Activated T-cell treated with anti-CD3 and anti-CD28 coated beads, Interleukin-2, amount 50 U/mL, for 4 hours (primary cell): Measurements from ENCODE around the gene UGT1A8. TPM values are rescaled to one million over a fixed set of nuclear protein-coding genes. Genes with fewer than 3 reads are reported as not detected.

ENCODE experiments used
- ATAC-seq, 2 donors: fragments of 200-7000 bp; cut with Tn5 transposase; one replicate each; pipeline ENCODE4 v1.10.0; 2021
- DNase-seq: peaks from one replicate; pipeline ENCODE4 v3.0.0-alpha.2; 2020
- H3K27me3 Mint-ChIP-seq: one replicate; pipeline ENCODE4 v1.8.0; 2021; ENCODE audit warnings: low read depth, mixed read lengths
- H3K36me3 Mint-ChIP-seq: one replicate; pipeline ENCODE4 v1.8.0; 2022; ENCODE audit warnings: mixed read lengths; ENCODE audit not compliant: insufficient read depth
- H3K4me1 Mint-ChIP-seq: one replicate; pipeline ENCODE4 v1.8.0; 2021; ENCODE audit warnings: low read depth, mixed read lengths
- H3K4me3 Mint-ChIP-seq: one replicate; pipeline ENCODE4 v1.8.0; 2021; ENCODE audit warnings: mild to moderate bottlenecking, moderate library complexity, mixed read lengths
- H3K9me3 Mint-ChIP-seq: one replicate; pipeline ENCODE4 v1.8.0; 2021; ENCODE audit warnings: mixed read lengths
- total RNA-seq, 3 donors: library from RNA; stranded (reverse); gene quantifications; one replicate each; pipeline ENCODE4 v1.2.1, GENCODE V29; 2021

UGT1A8 gene
- total RNA-seq, 3 donors from 2014 or later, result not detected

DNA sequence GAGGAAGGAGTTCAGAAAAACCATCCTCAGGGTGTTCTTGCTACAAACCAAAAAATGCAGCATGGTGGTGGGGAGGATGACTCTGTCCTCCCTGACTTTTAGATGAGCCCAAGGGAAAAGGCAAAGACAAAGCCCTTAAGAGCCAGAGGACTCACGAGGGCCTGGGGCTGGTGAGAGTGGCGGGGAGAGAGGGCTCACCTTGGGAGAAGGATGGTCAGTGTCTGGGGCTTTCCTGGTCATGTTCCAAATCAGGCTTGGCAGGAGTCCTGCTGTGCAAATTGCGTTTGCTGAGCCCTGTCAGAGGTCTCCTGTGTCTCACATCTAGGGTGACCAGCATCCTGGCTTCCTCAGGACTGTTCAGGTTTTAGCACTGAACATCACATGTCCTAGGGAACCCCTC, 147.3 kb downstream of the UGT1A8 start:
- DNase-seq (no peak), ATAC-seq (no peak)
- Mint-ChIP-seq H3K4me1 (no peaks in the 10 kb centered on the region), H3K9me3 (no peaks in the 10 kb centered on the region), H3K36me3 (no peaks in the 10 kb centered on the region), H3K4me3 (no peak overlapping the region), H3K27me3 (peaks cover 38% of the 10 kb centered on the region)

DNA sequence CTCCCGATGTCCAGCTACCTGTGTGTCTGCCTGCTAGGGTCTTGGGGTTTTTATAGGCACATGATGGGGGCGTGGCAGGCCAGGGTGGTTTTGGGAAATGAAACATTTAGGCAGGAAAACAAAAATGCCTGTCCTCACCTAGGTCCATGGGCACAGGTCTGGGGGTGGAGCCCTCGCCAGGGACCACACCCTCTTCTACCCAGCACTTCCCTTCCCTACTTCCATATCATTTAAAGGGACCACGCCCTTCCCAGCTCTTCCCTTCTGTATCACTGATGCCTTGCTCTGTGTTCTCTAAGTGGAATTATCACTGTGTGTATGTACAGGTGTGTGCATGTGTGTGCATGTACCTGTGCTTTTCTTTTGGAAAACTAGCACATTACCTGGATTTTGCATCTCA, 149.0 kb downstream of the UGT1A8 start:
- no peaks in the 10 kb centered on the region for H3K9me3 Mint-ChIP-seq
- peaks cover 38% of the 10 kb centered on the region for H3K27me3 Mint-ChIP-seq
- no peaks in the 10 kb centered on the region for H3K4me1 Mint-ChIP-seq
- DNase-seq, result no peak
- no peak overlapping the region for H3K4me3 Mint-ChIP-seq
- no peaks in the 10 kb centered on the region for H3K36me3 Mint-ChIP-seq
- no peak for ATAC-seq

DNA sequence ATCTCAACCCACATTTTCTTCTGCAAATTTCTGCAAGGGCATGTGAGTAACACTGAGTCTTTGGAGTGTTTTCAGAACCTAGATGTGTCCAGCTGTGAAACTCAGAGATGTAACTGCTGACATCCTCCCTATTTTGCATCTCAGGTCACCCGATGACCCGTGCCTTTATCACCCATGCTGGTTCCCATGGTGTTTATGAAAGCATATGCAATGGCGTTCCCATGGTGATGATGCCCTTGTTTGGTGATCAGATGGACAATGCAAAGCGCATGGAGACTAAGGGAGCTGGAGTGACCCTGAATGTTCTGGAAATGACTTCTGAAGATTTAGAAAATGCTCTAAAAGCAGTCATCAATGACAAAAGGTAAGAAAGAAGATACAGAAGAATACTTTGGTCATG, 150.6 kb downstream of the UGT1A8 start:
- Mint-ChIP-seq H3K36me3 (no peaks in the 10 kb centered on the region), H3K4me3 (no peak overlapping the region), H3K9me3 (no peaks in the 10 kb centered on the region), H3K27me3 (peaks cover 38% of the 10 kb centered on the region), H3K4me1 (no peaks in the 10 kb centered on the region)
- no peak for ATAC-seq
- no peak for DNase-seq

DNA sequence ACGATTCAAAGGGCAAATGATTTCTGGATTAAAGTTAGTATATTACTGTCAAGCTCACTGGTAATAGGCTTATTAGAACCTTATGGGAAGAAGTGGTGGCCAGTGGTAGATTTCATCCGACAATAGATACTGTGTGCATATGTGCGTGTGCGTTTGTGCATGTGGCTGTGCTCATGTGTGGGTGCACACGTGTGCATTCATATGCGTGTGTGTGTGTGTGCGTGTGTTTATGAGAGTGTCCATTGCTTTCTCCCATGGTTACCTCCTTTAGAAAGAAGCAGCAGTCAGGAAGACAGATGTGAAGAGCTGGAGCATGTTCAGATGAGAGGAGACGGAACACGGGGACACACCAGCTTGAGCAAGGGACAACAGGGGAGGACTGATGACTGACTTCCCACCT, 151.8 kb downstream of the UGT1A8 start:
- Mint-ChIP-seq H3K36me3 (no peaks in the 10 kb centered on the region), H3K4me1 (no peaks in the 10 kb centered on the region), H3K9me3 (no peaks in the 10 kb centered on the region), H3K4me3 (no peak overlapping the region), H3K27me3 (peaks cover 30% of the 10 kb centered on the region)
- no peak for ATAC-seq
- no peak for DNase-seq

DNA sequence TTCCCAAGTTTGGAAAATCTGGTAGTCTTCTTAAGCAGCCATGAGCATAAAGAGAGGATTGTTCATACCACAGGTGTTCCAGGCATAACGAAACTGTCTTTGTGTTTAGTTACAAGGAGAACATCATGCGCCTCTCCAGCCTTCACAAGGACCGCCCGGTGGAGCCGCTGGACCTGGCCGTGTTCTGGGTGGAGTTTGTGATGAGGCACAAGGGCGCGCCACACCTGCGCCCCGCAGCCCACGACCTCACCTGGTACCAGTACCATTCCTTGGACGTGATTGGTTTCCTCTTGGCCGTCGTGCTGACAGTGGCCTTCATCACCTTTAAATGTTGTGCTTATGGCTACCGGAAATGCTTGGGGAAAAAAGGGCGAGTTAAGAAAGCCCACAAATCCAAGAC, 154.7 kb downstream of the UGT1A8 start:
- H3K4me1 Mint-ChIP-seq, result no peaks in the 10 kb centered on the region
- peaks cover 13% of the 10 kb centered on the region for H3K27me3 Mint-ChIP-seq
- no peak for ATAC-seq
- H3K4me3 Mint-ChIP-seq, result no peak overlapping the region
- no peaks in the 10 kb centered on the region for H3K36me3 Mint-ChIP-seq
- H3K9me3 Mint-ChIP-seq, result peaks cover under 1% of the 10 kb centered on the region
- no peak for DNase-seq

DNA sequence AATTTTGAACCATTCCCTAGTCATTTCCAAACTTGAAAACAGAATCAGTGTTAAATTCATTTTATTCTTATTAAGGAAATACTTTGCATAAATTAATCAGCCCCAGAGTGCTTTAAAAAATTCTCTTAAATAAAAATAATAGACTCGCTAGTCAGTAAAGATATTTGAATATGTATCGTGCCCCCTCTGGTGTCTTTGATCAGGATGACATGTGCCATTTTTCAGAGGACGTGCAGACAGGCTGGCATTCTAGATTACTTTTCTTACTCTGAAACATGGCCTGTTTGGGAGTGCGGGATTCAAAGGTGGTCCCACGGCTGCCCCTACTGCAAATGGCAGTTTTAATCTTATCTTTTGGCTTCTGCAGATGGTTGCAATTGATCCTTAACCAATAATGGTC, 155.2 kb downstream of the UGT1A8 start:
- Mint-ChIP-seq H3K4me3 (no peak overlapping the region), H3K4me1 (no peaks in the 10 kb centered on the region), H3K27me3 (peaks cover 11% of the 10 kb centered on the region), H3K9me3 (peaks cover 4% of the 10 kb centered on the region), H3K36me3 (no peaks in the 10 kb centered on the region)
- DNase-seq (no peak), ATAC-seq (no peak)

DNA sequence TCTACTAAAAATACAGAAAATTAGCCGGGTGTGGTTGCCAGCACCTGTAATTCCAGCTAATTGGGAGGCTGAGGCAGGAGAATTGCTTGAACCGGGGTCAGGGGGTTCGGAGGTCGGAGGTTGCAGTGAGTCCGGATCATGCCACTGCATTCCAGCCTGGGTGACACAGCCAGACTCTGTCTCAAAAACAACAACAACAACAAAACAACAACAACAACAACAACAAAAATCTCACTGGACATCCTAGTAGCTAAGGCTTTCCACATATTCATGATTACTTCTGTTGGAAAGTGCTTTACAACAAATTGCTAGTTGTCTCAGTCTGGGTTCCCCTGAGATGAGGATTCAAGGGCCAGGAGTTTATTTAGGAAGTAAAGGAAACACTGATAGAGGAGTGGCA, 156.4 kb downstream of the UGT1A8 start:
- H3K36me3 Mint-ChIP-seq, result no peaks in the 10 kb centered on the region
- no peaks in the 10 kb centered on the region for H3K4me1 Mint-ChIP-seq
- peaks cover 16% of the 10 kb centered on the region for H3K27me3 Mint-ChIP-seq
- H3K4me3 Mint-ChIP-seq, result no peak overlapping the region
- DNase-seq (no peak), ATAC-seq (no peak)
- H3K9me3 Mint-ChIP-seq, result peaks cover 4% of the 10 kb centered on the region

DNA sequence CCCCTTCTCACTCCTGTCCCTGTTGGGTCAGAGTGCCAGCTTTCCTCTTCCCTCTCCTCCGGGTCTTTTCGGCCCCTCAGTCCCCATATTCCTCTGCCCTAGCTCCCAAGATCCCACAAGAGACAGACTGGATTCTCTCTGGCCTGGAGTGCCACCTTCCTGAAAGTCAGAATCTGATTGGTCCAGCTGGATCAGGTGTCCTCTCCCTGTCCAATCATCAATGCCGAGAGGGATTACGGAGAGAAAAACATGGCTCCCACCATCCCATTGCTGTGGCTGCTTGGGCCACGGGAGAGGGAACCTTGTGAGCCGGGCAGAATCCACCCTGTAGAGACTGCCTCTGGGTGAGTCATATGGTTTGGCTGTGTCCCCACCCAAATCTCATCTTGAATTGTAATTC, 158.0 kb downstream of the UGT1A8 start:
- Mint-ChIP-seq H3K4me3 (no peak overlapping the region), H3K9me3 (peaks cover 4% of the 10 kb centered on the region), H3K4me1 (no peaks in the 10 kb centered on the region), H3K27me3 (peaks cover 11% of the 10 kb centered on the region), H3K36me3 (no peaks in the 10 kb centered on the region)
- ATAC-seq (no peak), DNase-seq (no peak)

DNA sequence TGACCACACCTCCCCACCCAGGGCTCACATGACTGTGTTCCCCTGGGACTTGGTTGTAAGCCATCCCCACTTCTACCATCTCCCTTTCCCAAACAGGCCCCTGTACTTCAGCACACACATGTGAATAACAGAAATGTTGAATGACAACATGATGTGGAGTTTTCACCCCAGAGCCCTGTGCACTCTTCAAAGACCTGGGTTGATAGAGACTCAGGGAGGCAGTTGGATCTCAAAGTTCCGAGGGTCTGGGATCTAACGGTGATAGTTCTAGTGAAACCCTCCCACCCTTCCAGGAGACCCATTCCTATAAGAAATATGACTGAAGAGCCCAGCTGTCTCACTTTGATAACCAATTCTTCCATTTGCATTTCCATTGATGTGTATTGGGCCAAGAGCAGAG, 160.6 kb downstream of the UGT1A8 start, which contains the start of gene MROH2A:
Gene MROH2A, plus strand, starts transcription at position 301 of the 400 bp plus-strand sequence. CDS start 1,029 bp downstream, outside the sequence.
- DNase-seq (no peak), ATAC-seq (no peak)
- H3K4me1 Mint-ChIP-seq, result no peaks in the 10 kb centered on the region
- H3K4me3 Mint-ChIP-seq, result no peak within 1 kb of the TSS
- H3K27me3 Mint-ChIP-seq, result peaks cover 15% of the 10 kb centered on the region
- H3K36me3 Mint-ChIP-seq, result no peaks in the 10 kb centered on the region
- H3K9me3 Mint-ChIP-seq, result peaks cover 4% of the 10 kb centered on the region

DNA sequence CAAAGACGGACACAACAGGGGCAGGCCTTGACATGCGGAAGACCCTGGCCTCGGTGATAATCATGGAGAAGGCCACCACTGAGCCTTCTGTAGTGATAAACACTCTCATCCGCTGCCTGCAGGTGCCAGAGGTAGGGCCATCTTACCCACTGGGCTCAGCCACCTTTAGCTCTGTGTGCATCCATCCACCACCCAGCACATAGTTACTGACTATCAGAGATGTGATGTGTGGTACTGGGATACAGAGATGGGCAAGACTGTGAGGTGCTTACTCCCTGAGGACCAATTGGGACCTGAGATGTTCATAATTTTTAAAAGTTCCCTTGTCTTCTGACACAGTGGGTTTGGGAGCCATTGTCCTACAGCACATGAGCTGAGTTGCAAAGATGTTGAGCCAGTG, 162.3 kb downstream of the UGT1A8 start:
- H3K27me3 Mint-ChIP-seq, result peaks cover 23% of the 10 kb centered on the region
- no peaks in the 10 kb centered on the region for H3K4me1 Mint-ChIP-seq
- H3K36me3 Mint-ChIP-seq, result no peaks in the 10 kb centered on the region
- ATAC-seq, result no peak
- peaks cover 4% of the 10 kb centered on the region for H3K9me3 Mint-ChIP-seq
- no peak for DNase-seq
- no peak overlapping the region for H3K4me3 Mint-ChIP-seq

DNA sequence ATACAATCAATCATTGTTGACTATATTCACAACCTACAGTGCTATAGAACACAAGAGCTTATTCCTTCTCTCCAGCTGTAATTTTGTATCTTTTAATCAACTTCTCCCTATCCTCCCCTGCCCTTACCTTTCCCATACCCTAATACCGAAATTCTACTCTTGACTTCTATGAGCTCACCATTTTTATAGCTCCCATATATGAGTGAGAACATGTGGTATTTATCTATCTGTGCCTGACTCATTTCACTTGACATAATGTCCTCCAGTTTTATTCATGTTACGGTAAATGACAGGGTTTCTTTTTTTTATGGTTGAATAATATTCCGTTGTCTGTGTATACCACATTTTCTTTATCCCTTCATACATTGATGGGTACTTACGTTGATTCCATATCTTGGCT, 163.3 kb downstream of the UGT1A8 start:
- Mint-ChIP-seq H3K27me3 (peaks cover 21% of the 10 kb centered on the region), H3K4me3 (no peak overlapping the region), H3K9me3 (peaks cover 4% of the 10 kb centered on the region), H3K36me3 (no peaks in the 10 kb centered on the region), H3K4me1 (no peaks in the 10 kb centered on the region)
- ATAC-seq (no peak), DNase-seq (no peak)

DNA sequence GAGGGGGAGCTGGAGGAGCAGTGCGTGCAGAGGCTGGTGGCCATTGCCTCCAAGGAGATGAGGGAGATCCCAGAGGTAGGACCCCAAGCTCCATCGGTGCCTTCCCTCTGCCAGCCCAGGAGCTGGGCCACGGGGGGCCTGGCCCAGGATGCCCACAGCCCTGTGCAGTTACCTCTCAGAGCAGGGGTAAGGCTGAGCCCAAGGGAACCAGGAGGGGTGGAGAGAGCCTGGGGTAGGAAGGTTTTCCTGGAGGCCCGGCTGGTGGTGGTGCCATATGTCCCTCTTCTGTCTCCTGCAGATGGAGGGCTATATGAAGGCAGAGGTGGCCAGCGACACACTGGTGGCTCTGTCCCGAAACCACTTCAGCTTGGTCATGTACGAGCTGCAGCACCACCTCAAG, 172.1 kb downstream of the UGT1A8 start:
- peaks cover 6% of the 10 kb centered on the region for H3K27me3 Mint-ChIP-seq
- no peaks in the 10 kb centered on the region for H3K36me3 Mint-ChIP-seq
- peaks cover 5% of the 10 kb centered on the region for H3K9me3 Mint-ChIP-seq
- no peak for ATAC-seq
- no peaks in the 10 kb centered on the region for H3K4me1 Mint-ChIP-seq
- DNase-seq, result no peak
- no peak overlapping the region for H3K4me3 Mint-ChIP-seq

DNA sequence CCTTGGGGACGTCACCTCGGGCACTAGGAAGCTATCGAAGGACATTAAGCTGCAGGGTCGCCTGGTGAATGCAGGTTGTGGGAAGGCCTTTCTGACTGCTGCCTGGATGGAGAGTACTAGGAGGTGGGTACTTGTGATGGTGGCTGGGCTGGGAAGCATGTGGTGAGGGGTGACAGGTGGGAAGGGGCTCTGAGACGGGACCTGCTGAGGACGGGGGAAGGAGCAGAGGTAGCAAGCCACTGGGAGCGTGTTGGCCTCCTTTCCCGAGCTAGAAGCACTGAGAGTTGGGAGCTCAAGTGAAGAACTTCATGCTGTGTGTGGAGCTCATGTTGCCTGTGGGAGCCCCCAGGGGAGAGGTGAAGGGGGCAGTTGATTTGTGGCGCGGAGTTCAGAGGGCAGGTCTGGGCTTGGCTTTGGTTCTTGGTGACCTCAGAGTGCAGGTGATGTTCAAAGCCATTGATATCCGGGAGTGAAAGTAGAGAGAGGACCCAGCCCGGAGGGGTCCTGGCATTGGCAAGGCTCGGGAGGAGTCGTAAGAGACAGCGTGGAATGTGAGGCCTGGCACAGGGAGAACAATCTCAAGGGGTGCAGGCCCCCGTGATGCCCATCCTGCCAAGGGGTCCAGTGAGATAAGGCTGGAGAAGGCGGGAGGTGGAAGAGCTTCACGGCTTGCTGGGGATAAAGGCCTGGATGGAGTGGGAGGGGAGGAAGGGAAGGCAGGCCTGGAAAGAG, 173.9 kb downstream of the UGT1A8 start:
- Mint-ChIP-seq H3K4me3 (no peak overlapping the region), H3K36me3 (no peaks in the 10 kb centered on the region), H3K27me3 (peaks cover 2% of the 10 kb centered on the region), H3K4me1 (no peaks in the 10 kb centered on the region), H3K9me3 (peaks cover under 1% of the 10 kb centered on the region)
- DNase-seq (no peak), ATAC-seq (no peak)

DNA sequence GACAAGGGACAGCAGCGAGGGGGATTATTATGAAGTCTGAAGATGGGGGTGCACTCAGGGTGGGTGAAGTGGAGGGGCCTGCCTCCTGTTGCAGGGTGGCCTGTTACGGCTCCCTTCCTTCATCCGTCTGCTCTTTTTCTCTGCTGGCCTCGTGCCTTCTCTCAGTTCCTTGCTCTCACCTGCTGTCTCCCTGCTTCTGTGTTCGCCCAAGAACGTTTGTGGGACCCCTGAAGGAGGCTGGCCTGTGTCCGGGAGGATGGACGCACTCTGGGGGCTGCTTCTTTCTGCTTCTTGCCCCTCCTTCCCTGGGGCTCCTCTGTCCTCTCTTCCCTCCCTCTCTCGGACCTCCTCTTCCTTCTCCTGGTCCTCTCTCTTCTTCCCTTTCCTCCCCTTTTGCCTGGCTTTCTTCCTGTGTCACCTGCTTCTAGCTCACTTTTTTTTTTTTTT, 174.5 kb downstream of the UGT1A8 start:
- Mint-ChIP-seq H3K4me3 (no peak overlapping the region), H3K4me1 (no peaks in the 10 kb centered on the region), H3K27me3 (no peaks in the 10 kb centered on the region), H3K36me3 (no peaks in the 10 kb centered on the region), H3K9me3 (no peaks in the 10 kb centered on the region)
- ATAC-seq (no peak), DNase-seq (no peak)

DNA sequence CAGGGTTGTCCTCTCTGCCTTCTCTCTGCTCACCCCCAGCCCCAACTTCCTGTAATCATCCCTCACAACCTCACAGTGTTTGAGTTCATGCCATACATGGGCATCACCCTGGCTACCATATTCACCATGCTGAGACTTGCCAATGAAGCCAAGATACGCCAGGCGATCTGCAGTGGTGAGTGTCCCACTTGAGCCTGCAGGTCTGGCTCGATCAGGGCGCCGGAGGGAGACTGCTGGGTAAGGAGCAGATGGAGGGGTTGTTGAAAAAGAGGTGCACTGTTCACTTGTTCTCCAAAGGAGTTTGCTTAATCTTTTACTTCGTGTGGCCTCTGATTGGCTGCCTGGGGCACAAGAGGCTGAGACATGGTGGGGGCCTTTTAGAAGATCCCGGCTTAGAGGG, 175.3 kb downstream of the UGT1A8 start:
- no peaks in the 10 kb centered on the region for H3K27me3 Mint-ChIP-seq
- no peaks in the 10 kb centered on the region for H3K4me1 Mint-ChIP-seq
- ATAC-seq (no peak), DNase-seq (no peak)
- no peak overlapping the region for H3K4me3 Mint-ChIP-seq
- H3K9me3 Mint-ChIP-seq, result no peaks in the 10 kb centered on the region
- no peaks in the 10 kb centered on the region for H3K36me3 Mint-ChIP-seq
